T-cell (primary cell): ENCODE results near the gene SLC38A9. TPM values are rescaled to one million over a fixed set of nuclear protein-coding genes. Genes with fewer than 3 reads are reported as not detected.

Experiments used
- ATAC-seq, 4 experiments: fragments of 200-7000 bp in 3 of 4; fragments of 150-1000 bp in 1 of 4; cut with Tn5 transposase; replicated peaks in 1 of 4; 1 replicate in 3 of 4; 2 replicates in 1 of 4; pipeline ENCODE4 v1.10.0; 2021; ENCODE audit warnings: moderate library complexity in 3 of 4, mild to moderate bottlenecking in 2 of 4, moderate number of reproducible peaks in 1 of 4
- CTCF ChIA-PET, 2 donors: fragments of 300-600 bp; sonication (Branson Sonifier 250); formaldehyde crosslinking; loops; one replicate each; lab custom pipeline; 2022; ENCODE audit warnings: antibody characterized with exemption in 2 of 2; lab: Charles Lee
- POLR2A ChIA-PET, 2 donors: fragments of 300-600 bp; sonication (Branson Sonifier 250); formaldehyde crosslinking; loops; one replicate each; lab custom pipeline; 2022; ENCODE audit warnings: antibody characterized with exemption in 2 of 2; lab: Charles Lee
- DNase-seq, 35 experiments: peaks; one replicate each; pipeline versions ENCODE4 v3.0.0 to v3.0.0-alpha.2; 2013 to 2023
- H3K27ac ChIP-seq: one replicate; pipeline ENCODE4 v1.5.1; 2013; ENCODE audit warnings: low read length
- H3K27me3 ChIP-seq, 2 experiments: replicated peaks in 1 of 2; 1 replicate in 1 of 2; 2 replicates in 1 of 2; pipeline versions ENCODE4 v1.6.1 to v1.7.0; 2013; ENCODE audit warnings: low read length in 1 of 2, mixed read lengths in 1 of 2; ENCODE audit not compliant: control insufficient read depth in 2 of 2, insufficient read depth in 2 of 2; ENCODE audit errors: extremely low read depth in 1 of 2
- H3K36me3 ChIP-seq, 2 donors: 1 replicate in 1 of 2; 2 replicates in 1 of 2; pipeline versions ENCODE4 v1.6.1 to v1.7.0; 2013; ENCODE audit warnings: low read length in 1 of 2; ENCODE audit not compliant: control insufficient read depth in 2 of 2, insufficient read depth in 1 of 2; ENCODE audit errors: extremely low read depth in 1 of 2
- H3K4me1 ChIP-seq, 2 experiments: 1 replicate in 1 of 2; 2 replicates in 1 of 2; pipeline versions ENCODE4 v1.6.1 to v1.7.0; 2013; ENCODE audit warnings: low read length in 2 of 2, mixed read lengths in 1 of 2; ENCODE audit not compliant: insufficient read depth in 2 of 2, control insufficient read depth in 1 of 2; ENCODE audit errors: extremely low read depth in 1 of 2
- H3K4me3 ChIP-seq, 2 donors: 1 replicate in 1 of 2; 2 replicates in 1 of 2; pipeline versions ENCODE4 v1.5.1 to v1.7.0; 2013; ENCODE audit warnings: mild to moderate bottlenecking in 2 of 2, low read length in 1 of 2, moderate library complexity in 1 of 2; ENCODE audit not compliant: control insufficient read depth in 1 of 2; ENCODE audit errors: extremely low read depth in 1 of 2
- H3K9me3 ChIP-seq: 2 replicates; pipeline ENCODE4 v1.7.0; 2013
- H3K27ac Mint-ChIP-seq, 2 donors: one replicate each; pipeline ENCODE4 v1.8.0; 2020 to 2021; ENCODE audit warnings: mild to moderate bottlenecking in 2 of 2, mixed read lengths in 2 of 2
- H3K27me3 Mint-ChIP-seq, 2 donors: one replicate each; pipeline ENCODE4 v1.8.0; 2021 to 2022; ENCODE audit warnings: mixed read lengths in 2 of 2
- H3K36me3 Mint-ChIP-seq: one replicate; pipeline ENCODE4 v1.8.0; 2021; ENCODE audit warnings: mixed read lengths
- H3K4me1 Mint-ChIP-seq, 3 donors: one replicate each; pipeline ENCODE4 v1.8.0; 2020 to 2022; ENCODE audit warnings: mixed read lengths in 3 of 3, mild to moderate bottlenecking in 1 of 3
- H3K4me3 Mint-ChIP-seq, 3 donors: one replicate each; pipeline ENCODE4 v1.8.0; 2020 to 2022; ENCODE audit warnings: mild to moderate bottlenecking in 3 of 3, mixed read lengths in 3 of 3, moderate library complexity in 3 of 3
- H3K9me3 Mint-ChIP-seq, 3 donors: one replicate each; pipeline ENCODE4 v1.8.0; 2020 to 2022; ENCODE audit warnings: mixed read lengths in 3 of 3
- WGBS: methylation state at CpG from one replicate; pipeline ENCODE4 v1.1.5; 2013; ENCODE audit warnings: missing lambda C conversion rate; ENCODE audit not compliant: insufficient coverage; 5-methylcytosine and 5-hydroxymethylcytosine counted together
- total RNA-seq, 35 experiments: library from RNA in 6 of 35; stranded (reverse) in 6 of 35; fragments of 120-200 nt in 1 of 35; gene quantifications; one replicate each; pipeline versions ENCODE4 v1.2.1 to v1.2.4 and lab custom pipeline; 2013 to 2026

Gene SLC38A9
- total RNA-seq, 5 donors from 2014 or later (not counting 1 experiment from before 2014, with no cell fraction given) = 19.9 to 25.9 (median 22.2) TPM

GRCh38 chr5:55713871-55714270 lies 1.7 kb upstream of the SLC38A9 start:
- Mint-ChIP-seq H3K9me3 (peaks cover 0 to 6% (median 6%) of the 10 kb centered on the region in 3 donors), H3K27ac (no peak overlapping the region), H3K4me3 (no peak overlapping the region), H3K4me1 (peaks cover 18 to 25% (median 22%) of the 10 kb centered on the region in 3 donors), H3K36me3 (peaks cover 4% of the 10 kb centered on the region), H3K27me3 (peaks cover 0 to 3% of the 10 kb centered on the region in 2 donors)
- no peak for ATAC-seq
- Histone ChIP-seq H3K4me3 (no peak overlapping the region), H3K36me3 (no peaks in the 10 kb centered on the region), H3K4me1 (peaks cover 9 to 19% of the 10 kb centered on the region in 2 experiments), H3K27me3 (no peaks in the 10 kb centered on the region), H3K9me3 (no peaks in the 10 kb centered on the region), H3K27ac (no peak overlapping the region)
- 100% methylated on average over 2 of the region's 3 CpGs for WGBS
- DNase-seq = no peak
- CTCF ChIA-PET = no interaction called here
- POLR2A ChIA-PET = no interaction called here

GRCh38 chr5:55711507-55712022 lies 559 bp downstream of the SLC38A9 start:
- ChIA-PET CTCF (interaction anchor here (0.5 to 0.6 kb wide), 2 partner anchors 9 to 1055 kb away, joined by 3 read pairs; no protein-coding TSS in a partner anchor), POLR2A (no interaction called here)
- no peaks in the 10 kb centered on the region for H3K9me3 ChIP-seq
- peak overlapping the region; percentile 87 to 98 for H3K4me3 ChIP-seq
- peaks cover 19% of the 10 kb centered on the region for H3K36me3 Mint-ChIP-seq
- WGBS = 17% methylated on average over 16 of the region's 18 CpGs
- no peak for ATAC-seq
- DNase-seq = peak in 1 of 35 experiments; percentile 6
- H3K4me1 Mint-ChIP-seq = peaks cover 20 to 38% (median 31%) of the 10 kb centered on the region in 3 donors
- H3K27ac ChIP-seq = no peak overlapping the region
- H3K4me3 Mint-ChIP-seq = peak overlapping the region; percentile 99 to 100 (median 100)
- peaks cover 9 to 19% of the 10 kb centered on the region in 2 experiments for H3K4me1 ChIP-seq
- H3K9me3 Mint-ChIP-seq = peaks cover 0 to under 1% (median 0%) of the 10 kb centered on the region in 3 donors
- peak overlapping the region; percentile 91 to 98 for H3K27ac Mint-ChIP-seq
- no peaks in the 10 kb centered on the region for H3K27me3 Mint-ChIP-seq
- H3K27me3 ChIP-seq = no peaks in the 10 kb centered on the region
- H3K36me3 ChIP-seq = peaks cover 2 to 3% of the 10 kb centered on the region in 2 donors

- H3K4me1 ChIP-seq = peaks cover 9 to 19% of the 10 kb centered on the region in 2 experiments
- Mint-ChIP-seq H3K4me1 (peaks cover 20 to 38% (median 34%) of the 10 kb centered on the region in 3 donors), H3K4me3 (no peak overlapping the region), H3K27ac (no peak overlapping the region), H3K9me3 (no peaks in the 10 kb centered on the region), H3K36me3 (peaks cover 19% of the 10 kb centered on the region), H3K27me3 (no peaks in the 10 kb centered on the region)
- H3K27ac ChIP-seq = no peak overlapping the region
- CTCF ChIA-PET = no interaction called here
- DNase-seq (no peak), ATAC-seq (no peak)
- H3K4me3 ChIP-seq = no peak overlapping the region
- H3K27me3 ChIP-seq = no peaks in the 10 kb centered on the region
- H3K9me3 ChIP-seq = no peaks in the 10 kb centered on the region
- POLR2A ChIA-PET = no interaction called here
- peaks cover 2 to 3% of the 10 kb centered on the region in 2 donors for H3K36me3 ChIP-seq
These were observed 3.4 kb downstream of the SLC38A9 start for GRCh38 chr5:55708732-55709131.

GRCh38 chr5:55706230-55706629 lies 5.9 kb downstream of the SLC38A9 start:
- ATAC-seq (no peak), DNase-seq (no peak)
- H3K27me3 ChIP-seq = no peaks in the 10 kb centered on the region
- H3K9me3 ChIP-seq = no peaks in the 10 kb centered on the region
- Mint-ChIP-seq H3K9me3 (no peaks in the 10 kb centered on the region), H3K27ac (no peak overlapping the region), H3K4me1 (peaks cover 8 to 26% (median 23%) of the 10 kb centered on the region in 3 donors), H3K36me3 (peaks cover 24% of the 10 kb centered on the region), H3K27me3 (no peaks in the 10 kb centered on the region), H3K4me3 (no peak overlapping the region)
- H3K4me3 ChIP-seq = no peak overlapping the region
- CTCF ChIA-PET = interaction anchor here in 1 of 2 donors (0.5 kb wide), 1 partner anchor 234 kb away, joined by 5 read pairs; no protein-coding TSS in a partner anchor
- POLR2A ChIA-PET = no interaction called here
- peaks cover 1 to 5% of the 10 kb centered on the region in 2 experiments for H3K4me1 ChIP-seq
- peaks cover 2 to 3% of the 10 kb centered on the region in 2 donors for H3K36me3 ChIP-seq
- H3K27ac ChIP-seq = no peak overlapping the region

- POLR2A ChIA-PET = no interaction called here
- no peaks in the 10 kb centered on the region for H3K27me3 Mint-ChIP-seq
- CTCF ChIA-PET = interaction anchor here in 1 of 2 donors (1.0 to 1.3 kb wide), 2 partner anchors 10 to 375 kb away, joined by 3 to 4 read pairs; no protein-coding TSS in a partner anchor
- no peaks in the 10 kb centered on the region for H3K9me3 Mint-ChIP-seq
- Histone ChIP-seq H3K9me3 (no peaks in the 10 kb centered on the region), H3K27me3 (no peaks in the 10 kb centered on the region), H3K4me1 (no peaks in the 10 kb centered on the region), H3K27ac (no peak overlapping the region), H3K36me3 (peaks cover 2 to 3% of the 10 kb centered on the region in 2 donors), H3K4me3 (no peak overlapping the region)
- H3K27ac Mint-ChIP-seq = no peak overlapping the region
- ATAC-seq (no peak), DNase-seq (no peak)
- WGBS = no CpG with 5 or more reads among the region's 1 CpG
- H3K36me3 Mint-ChIP-seq = peaks cover 15% of the 10 kb centered on the region
- peaks cover 6 to 12% (median 10%) of the 10 kb centered on the region in 3 donors for H3K4me1 Mint-ChIP-seq
- no peak overlapping the region for H3K4me3 Mint-ChIP-seq
These were observed 9.4 kb downstream of the SLC38A9 start for GRCh38 chr5:55702598-55703345.

- ChIA-PET POLR2A (interaction anchor here in 1 of 2 donors (0.6 kb wide), 1 partner anchor 10 kb away, joined by 3 read pairs; no protein-coding TSS in a partner anchor), CTCF (interaction anchor here (0.5 to 1.3 kb wide), 3 partner anchors 10 to 373 kb away, joined by 3 to 7 read pairs (median 3); no protein-coding TSS in a partner anchor)
- H3K4me1 Mint-ChIP-seq = peaks cover 6 to 9% (median 7%) of the 10 kb centered on the region in 3 donors
- no peak for DNase-seq
- H3K27me3 Mint-ChIP-seq = no peaks in the 10 kb centered on the region
- no peaks in the 10 kb centered on the region for H3K27me3 ChIP-seq
- H3K4me3 Mint-ChIP-seq = no peak overlapping the region
- WGBS = 40% methylated on average over 1 of the region's 3 CpGs
- no peaks in the 10 kb centered on the region for H3K4me1 ChIP-seq
- no peaks in the 10 kb centered on the region for H3K9me3 Mint-ChIP-seq
- no peak overlapping the region for H3K4me3 ChIP-seq
- H3K36me3 Mint-ChIP-seq = peaks cover 10% of the 10 kb centered on the region
- H3K27ac ChIP-seq = no peak overlapping the region
- no peaks in the 10 kb centered on the region for H3K9me3 ChIP-seq
- no peak for ATAC-seq
- H3K36me3 ChIP-seq = peaks cover 0 to 2% of the 10 kb centered on the region in 2 donors
- H3K27ac Mint-ChIP-seq = no peak overlapping the region
These were observed 10.5 kb downstream of the SLC38A9 start for GRCh38 chr5:55701462-55702103.
